Lung (tissue), 12 donors: Measurements from ENCODE around the gene MED4. TPM values are rescaled to one million over a fixed set of nuclear protein-coding genes. Genes with fewer than 3 reads are reported as not detected.
"Not testable (repeated sequence)": the region's sequence is repeated elsewhere in the genome, so short reads cannot be mapped to it uniquely, and the experiment has no call there.

ENCODE experiments used
- ATAC-seq: fragments of 200-7000 bp; cut with Tn5 transposase; one replicate; pipeline ENCODE4 v1.9.1; 2020; ENCODE audit warnings: moderate number of reproducible peaks; ENCODE audit not compliant: insufficient read depth, low FRiP score
- DNase-seq, 3 donors: peaks; one replicate each; pipeline ENCODE4 v3.0.0-alpha.2; 2013 to 2017
- H3K27ac ChIP-seq, 2 donors: one replicate each; pipeline ENCODE4 v1.5.1; 2013; ENCODE audit warnings: mild to moderate bottlenecking in 2 of 2, moderate library complexity in 2 of 2, control low read depth in 1 of 2, inconsistent platforms in 1 of 2, low read depth in 1 of 2, low read length in 1 of 2
- H3K27me3 ChIP-seq, 3 donors: one replicate each; pipeline ENCODE4 v1.5.1; 2013; ENCODE audit warnings: low read length in 2 of 3; ENCODE audit not compliant: control insufficient read depth in 3 of 3, insufficient read depth in 3 of 3
- H3K36me3 ChIP-seq, 4 donors: one replicate each; pipeline ENCODE4 v1.5.1; 2013; ENCODE audit warnings: low read length in 4 of 4, mild to moderate bottlenecking in 1 of 4, moderate library complexity in 1 of 4; ENCODE audit not compliant: control insufficient read depth in 4 of 4, insufficient read depth in 4 of 4
- H3K4me1 ChIP-seq, 5 donors: one replicate each; pipeline ENCODE4 v1.5.1; 2013; ENCODE audit warnings: low read length in 5 of 5, mild to moderate bottlenecking in 2 of 5, moderate library complexity in 1 of 5; ENCODE audit not compliant: control insufficient read depth in 5 of 5, insufficient read depth in 5 of 5
- H3K4me3 ChIP-seq: one replicate; pipeline ENCODE4 v1.5.1; 2013; ENCODE audit warnings: mild to moderate bottlenecking, control low read depth, moderate library complexity
- H3K9ac ChIP-seq, 2 donors: one replicate each; pipeline ENCODE4 v1.5.1; 2013; ENCODE audit warnings: low read length in 2 of 2, control low read depth in 1 of 2; ENCODE audit not compliant: insufficient read depth in 1 of 2
- H3K9me3 ChIP-seq, 4 donors: one replicate each; pipeline ENCODE4 v1.5.1; 2013; ENCODE audit warnings: low read length in 3 of 4, mild to moderate bottlenecking in 1 of 4, moderate library complexity in 1 of 4; ENCODE audit not compliant: control insufficient read depth in 4 of 4, insufficient read depth in 3 of 4
- WGBS, 2 donors: extraction: QIAGEN DNeasy Blood & Tissue Kit; methylation state at CpG; one replicate each; pipeline ENCODE4 v1.1.7; 2013; 5-methylcytosine and 5-hydroxymethylcytosine counted together
- polyA plus RNA-seq, 2 donors: library from polyadenylated mRNA; stranded (reverse); fragments of 200-250 nt; gene quantifications; one replicate each; pipeline ENCODE4 v1.2.1, GENCODE V29; 2013
- total RNA-seq, 2 donors: library from RNA; depleted of rRNA in 1 of 2; stranded (reverse); fragments of >200 nt in 1 of 2; gene quantifications; one replicate each; pipeline ENCODE4 v1.2.1, GENCODE V29; 2014 to 2021
- TF ChIP-seq, protein P1 (sequence below): IDR thresholded peaks from 2 replicates; pipeline ENCODE4 v1.5.1; 2012; ENCODE audit warnings: mild to moderate bottlenecking; ENCODE audit errors: control extremely low read depth, extremely low read depth
- donor health status: control.
- donor health status: control.
- donor health status: Bipolar disorder and iron deficiency.
- donor health status: healthy.
- donor health status: DM: yes; HTN: yes; CAD: no.

Gene MED4
- total and polyA plus RNA-seq, 4 donors, result 37.7 to 69.8 (median 47.6) TPM

DNA sequence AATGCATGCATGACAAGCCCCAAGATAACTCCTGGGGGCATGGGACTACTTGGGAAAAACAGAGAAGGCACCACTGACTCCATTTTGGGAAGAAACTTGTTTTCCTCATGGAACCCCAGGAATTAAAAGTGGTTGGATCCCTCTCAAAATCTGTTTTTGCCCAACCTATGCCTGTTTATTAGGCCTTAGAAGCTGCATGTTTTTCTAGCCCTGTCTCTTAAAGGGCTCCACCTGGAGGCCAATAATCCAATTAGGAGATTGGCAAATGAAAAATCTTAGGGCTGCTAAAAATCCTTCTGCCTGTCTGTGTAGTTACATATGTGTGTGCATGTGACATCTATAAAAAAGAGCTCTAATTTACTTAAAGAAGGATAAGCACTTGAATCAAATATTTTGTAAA lies 26.9 kb downstream of the MED4 start:
- Histone ChIP-seq H3K36me3 (peaks cover 19 to 51% (median 35%) of the 10 kb centered on the region in 4 donors), H3K27me3 (no peaks in the 10 kb centered on the region), H3K9me3 (peaks cover 0 to 35% (median 18%) of the 10 kb centered on the region in 4 donors), H3K4me1 (no peaks in the 10 kb centered on the region), H3K9ac (no peak overlapping the region), H3K27ac (no peak overlapping the region), H3K4me3 (no peak overlapping the region)
- TF ChIP-seq, protein P1, sequence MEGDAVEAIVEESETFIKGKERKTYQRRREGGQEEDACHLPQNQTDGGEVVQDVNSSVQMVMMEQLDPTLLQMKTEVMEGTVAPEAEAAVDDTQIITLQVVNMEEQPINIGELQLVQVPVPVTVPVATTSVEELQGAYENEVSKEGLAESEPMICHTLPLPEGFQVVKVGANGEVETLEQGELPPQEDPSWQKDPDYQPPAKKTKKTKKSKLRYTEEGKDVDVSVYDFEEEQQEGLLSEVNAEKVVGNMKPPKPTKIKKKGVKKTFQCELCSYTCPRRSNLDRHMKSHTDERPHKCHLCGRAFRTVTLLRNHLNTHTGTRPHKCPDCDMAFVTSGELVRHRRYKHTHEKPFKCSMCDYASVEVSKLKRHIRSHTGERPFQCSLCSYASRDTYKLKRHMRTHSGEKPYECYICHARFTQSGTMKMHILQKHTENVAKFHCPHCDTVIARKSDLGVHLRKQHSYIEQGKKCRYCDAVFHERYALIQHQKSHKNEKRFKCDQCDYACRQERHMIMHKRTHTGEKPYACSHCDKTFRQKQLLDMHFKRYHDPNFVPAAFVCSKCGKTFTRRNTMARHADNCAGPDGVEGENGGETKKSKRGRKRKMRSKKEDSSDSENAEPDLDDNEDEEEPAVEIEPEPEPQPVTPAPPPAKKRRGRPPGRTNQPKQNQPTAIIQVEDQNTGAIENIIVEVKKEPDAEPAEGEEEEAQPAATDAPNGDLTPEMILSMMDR, result no peak
- ATAC-seq (no peak), DNase-seq (no peak)

DNA sequence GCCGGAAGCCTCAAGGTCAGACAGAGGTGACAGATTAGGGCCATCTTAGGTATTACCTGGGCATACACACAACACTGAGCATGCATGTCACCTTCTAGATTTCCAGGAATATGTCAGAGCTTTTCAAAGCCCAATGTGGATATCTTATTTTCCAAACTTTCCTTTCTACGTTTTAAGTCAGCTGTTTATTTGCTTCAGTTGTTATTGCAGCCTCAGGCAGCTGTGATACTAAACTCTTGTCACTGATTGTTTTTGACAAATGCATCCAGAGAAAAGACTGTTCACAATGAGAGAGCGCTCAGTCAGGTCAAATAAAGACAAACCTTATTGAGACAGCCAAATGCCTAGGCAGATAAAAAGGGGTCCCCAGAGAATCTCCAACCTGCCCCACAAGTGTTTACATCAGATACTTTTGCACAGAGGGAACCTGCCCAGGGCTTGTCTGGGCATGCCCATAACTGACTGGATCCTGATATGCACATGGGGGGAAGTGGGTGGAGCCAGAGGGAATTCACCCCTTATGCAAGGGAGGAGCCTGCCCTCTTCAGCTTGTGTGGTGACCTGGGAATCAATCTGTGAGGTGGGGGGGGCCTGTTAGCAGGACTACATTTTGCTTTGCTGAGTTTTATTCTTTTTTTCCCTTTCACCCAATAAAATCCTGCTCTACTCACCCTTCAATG lies 28.5 kb downstream of the MED4 start:
- no peak for ATAC-seq
- TF ChIP-seq, protein P1, result no peak
- H3K9me3 ChIP-seq, result peaks cover 0 to 24% (median 16%) of the 10 kb centered on the region in 4 donors
- H3K4me1 ChIP-seq, result no peaks in the 10 kb centered on the region
- no peak for DNase-seq
- no peaks in the 10 kb centered on the region for H3K27me3 ChIP-seq
- no peak overlapping the region for H3K27ac ChIP-seq
- WGBS, 2 donors, result 97 to 98% methylated on average over 3 of the region's 3 CpGs
- H3K9ac ChIP-seq, result no peak overlapping the region
- no peak overlapping the region for H3K4me3 ChIP-seq
- H3K36me3 ChIP-seq, result peaks cover 12 to 35% (median 22%) of the 10 kb centered on the region in 4 donors

DNA sequence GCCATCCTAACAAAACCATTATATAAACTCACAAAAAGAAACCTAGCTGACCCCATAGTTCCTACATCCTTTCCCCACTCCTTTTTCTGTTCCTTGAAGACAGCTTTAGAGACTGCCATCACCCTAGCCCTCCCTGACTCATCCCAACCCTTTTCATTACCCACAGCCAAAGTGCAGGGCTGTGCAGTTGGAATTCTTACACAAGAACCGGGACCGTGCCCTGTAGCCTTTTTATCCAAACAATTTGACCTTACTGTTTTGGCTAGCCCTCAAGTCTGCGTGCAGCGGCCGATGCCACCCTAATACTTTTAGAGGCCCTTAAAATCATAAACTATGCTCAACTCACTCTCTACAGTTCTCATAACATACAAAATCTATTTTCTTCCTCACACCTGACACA lies 35.0 kb downstream of the MED4 start:
- H3K4me1 ChIP-seq, H3K36me3 ChIP-seq, H3K27me3 ChIP-seq, H3K27ac ChIP-seq, H3K9ac ChIP-seq, H3K9me3 ChIP-seq, ATAC-seq, DNase-seq, H3K4me3 ChIP-seq: not testable (repeated sequence)
- WGBS, 2 donors, result 66 to 79% methylated on average over 5 of the region's 5 CpGs

DNA sequence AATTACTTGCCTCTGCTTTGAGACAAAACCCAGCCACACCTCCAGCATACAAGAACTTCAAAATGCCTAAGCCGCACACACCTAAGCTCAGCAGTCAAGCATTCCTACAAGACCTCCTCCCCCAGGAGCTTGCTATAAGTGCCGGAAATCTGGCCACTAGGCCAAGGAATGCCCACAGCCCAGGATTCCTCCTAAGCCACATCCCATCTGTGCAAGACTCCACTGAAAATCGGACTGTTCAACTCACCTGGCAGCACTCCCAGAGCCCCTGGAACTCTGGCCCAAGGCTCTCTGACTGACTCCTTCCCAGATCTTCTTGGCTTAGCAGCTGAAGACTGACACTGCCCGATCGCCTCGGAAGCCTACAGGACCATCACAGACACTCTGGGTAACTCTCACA lies 36.4 kb downstream of the MED4 start:
- DNase-seq, ATAC-seq, H3K4me3 ChIP-seq, H3K36me3 ChIP-seq, H3K4me1 ChIP-seq, H3K9ac ChIP-seq, H3K27ac ChIP-seq, H3K27me3 ChIP-seq, H3K9me3 ChIP-seq: not testable (repeated sequence)
- 94% methylated on average over 6 of the region's 6 CpGs for WGBS, 2 donors
